AG04450 (cell line): ENCODE measurements around the gene NME2. TPM values are rescaled to one million over a fixed set of nuclear protein-coding genes. Genes with fewer than 3 reads are reported as not detected.
"Not testable (repeated sequence)": the region's sequence is repeated elsewhere in the genome, so short reads cannot be mapped to it uniquely, and the experiment has no call there.

Experiments
- CTCF ChIA-PET: fragments of 300-600, 350-600 bp; formaldehyde crosslinking; extraction: SDS; loops from one replicate; lab custom pipeline; 2022; ENCODE audit warnings: antibody characterized with exemption, inconsistent platforms; lab: Charles Lee
- POLR2A ChIA-PET: fragments of 350-600 bp; formaldehyde crosslinking; extraction: SDS; loops from one replicate; lab custom pipeline; 2021; ENCODE audit warnings: antibody characterized with exemption, inconsistent platforms; lab: Yijun Ruan, JAX
- DNase-seq: peaks from one replicate; pipeline ENCODE4 v3.0.0-alpha.2; 2011; ENCODE audit warnings: low read depth, low spot score
- H3K27ac ChIP-seq: one replicate; pipeline ENCODE4 v1.5.1; 2012; ENCODE audit warnings: low read depth, low read length, control low read depth
- H3K27me3 ChIP-seq: one replicate; pipeline ENCODE4 v1.6.0; 2012; ENCODE audit warnings: low read length; ENCODE audit not compliant: control insufficient read depth, insufficient read depth
- H3K4me3 ChIP-seq: 2 replicates; pipeline ENCODE4 v1.5.1; 2011; ENCODE audit warnings: mild to moderate bottlenecking, low read depth, low read length, control low read depth
- H3K9me3 ChIP-seq: 2 replicates; pipeline ENCODE4 v1.5.1; 2012; ENCODE audit warnings: low read length; ENCODE audit not compliant: control insufficient read depth, insufficient read depth
- polyA plus RNA-seq: library from polyadenylated mRNA; depleted of rRNA; stranded (reverse); fragments of >200 nt; gene quantifications from 2 replicates; pipeline ENCODE4 v1.2.3, GENCODE V29; 2011
- TF ChIP-seq, protein P1 (sequence below): IDR thresholded peaks from 2 replicates; pipeline ENCODE4 v1.5.1; 2011; ENCODE audit warnings: low read depth, low read length, control low read depth, inconsistent platforms

NME2 gene
- polyA plus RNA-seq, 1 experiment: 823 TPM

DNA sequence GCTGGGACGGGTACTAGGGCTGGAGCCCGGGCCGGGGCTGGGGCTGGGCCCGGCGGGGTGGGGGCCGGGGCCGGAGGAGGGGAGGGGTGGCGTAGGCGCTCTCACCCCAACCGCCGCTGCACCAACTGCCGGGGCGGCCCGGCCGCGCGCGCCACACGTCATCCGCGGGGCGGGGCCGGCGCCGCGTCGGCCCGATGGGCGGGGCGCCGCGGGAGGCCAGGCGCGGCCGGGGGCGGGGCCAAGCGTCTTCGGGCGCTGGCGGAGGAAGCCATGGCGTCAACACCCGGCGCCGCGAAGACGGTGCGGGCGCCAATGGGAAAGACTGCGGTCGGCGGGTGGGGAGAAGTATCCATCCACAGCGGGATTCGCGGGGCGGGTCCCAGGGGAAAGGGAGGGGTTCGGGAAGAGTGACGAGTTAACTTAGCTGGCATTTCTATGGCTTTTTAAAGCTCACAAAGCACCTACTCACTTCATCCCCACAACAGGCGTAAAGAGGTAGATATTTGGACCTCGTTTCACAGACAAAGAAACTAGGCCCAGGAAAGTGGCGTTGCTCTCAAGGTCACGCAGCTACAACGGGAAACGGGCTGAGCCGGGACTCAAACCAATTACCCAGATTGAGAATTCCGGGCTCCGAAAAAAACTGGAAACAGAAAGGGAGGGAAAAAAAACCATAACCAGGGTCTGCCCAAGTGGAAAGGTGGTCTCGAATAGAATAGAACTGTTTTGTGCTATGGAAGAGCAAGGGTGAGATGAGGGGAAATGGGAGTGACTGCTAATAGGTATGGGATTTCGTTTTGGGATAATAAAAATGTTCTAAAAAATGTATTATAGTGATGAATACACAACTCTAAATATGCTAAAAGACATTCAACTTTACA lies 45.2 kb upstream of the NME2 start, which contains the start of gene SPAG9:
SPAG9 (minus strand) TSS at position 130 of the 881 bp plus-strand sequence. CDS start 212 bp downstream, outside the sequence.
- peak; percentile 87 for DNase-seq
- H3K27ac ChIP-seq: peak within 1 kb of the TSS; percentile 98
- CTCF ChIA-PET: interaction anchor here (0.7 to 1.8 kb wide), 3 partner anchors 32 to 119 kb away, joined by 3 to 4 read pairs (median 4); partner anchors contain the start of gene NME1
- POLR2A ChIA-PET: interaction anchor here (0.6 to 1.5 kb wide), 4 partner anchors 32 to 64 kb away, joined by 4 to 10 read pairs (median 4); partner anchors contain the start of gene NME1
- H3K4me3 ChIP-seq: peak within 1 kb of the TSS; percentile 98
- TF ChIP-seq, protein P1, sequence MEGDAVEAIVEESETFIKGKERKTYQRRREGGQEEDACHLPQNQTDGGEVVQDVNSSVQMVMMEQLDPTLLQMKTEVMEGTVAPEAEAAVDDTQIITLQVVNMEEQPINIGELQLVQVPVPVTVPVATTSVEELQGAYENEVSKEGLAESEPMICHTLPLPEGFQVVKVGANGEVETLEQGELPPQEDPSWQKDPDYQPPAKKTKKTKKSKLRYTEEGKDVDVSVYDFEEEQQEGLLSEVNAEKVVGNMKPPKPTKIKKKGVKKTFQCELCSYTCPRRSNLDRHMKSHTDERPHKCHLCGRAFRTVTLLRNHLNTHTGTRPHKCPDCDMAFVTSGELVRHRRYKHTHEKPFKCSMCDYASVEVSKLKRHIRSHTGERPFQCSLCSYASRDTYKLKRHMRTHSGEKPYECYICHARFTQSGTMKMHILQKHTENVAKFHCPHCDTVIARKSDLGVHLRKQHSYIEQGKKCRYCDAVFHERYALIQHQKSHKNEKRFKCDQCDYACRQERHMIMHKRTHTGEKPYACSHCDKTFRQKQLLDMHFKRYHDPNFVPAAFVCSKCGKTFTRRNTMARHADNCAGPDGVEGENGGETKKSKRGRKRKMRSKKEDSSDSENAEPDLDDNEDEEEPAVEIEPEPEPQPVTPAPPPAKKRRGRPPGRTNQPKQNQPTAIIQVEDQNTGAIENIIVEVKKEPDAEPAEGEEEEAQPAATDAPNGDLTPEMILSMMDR: no peak
- no peaks in the 10 kb centered on the region for H3K27me3 ChIP-seq
- H3K9me3 ChIP-seq: no peaks in the 10 kb centered on the region; the same call in 1 of the 2 replicates

DNA sequence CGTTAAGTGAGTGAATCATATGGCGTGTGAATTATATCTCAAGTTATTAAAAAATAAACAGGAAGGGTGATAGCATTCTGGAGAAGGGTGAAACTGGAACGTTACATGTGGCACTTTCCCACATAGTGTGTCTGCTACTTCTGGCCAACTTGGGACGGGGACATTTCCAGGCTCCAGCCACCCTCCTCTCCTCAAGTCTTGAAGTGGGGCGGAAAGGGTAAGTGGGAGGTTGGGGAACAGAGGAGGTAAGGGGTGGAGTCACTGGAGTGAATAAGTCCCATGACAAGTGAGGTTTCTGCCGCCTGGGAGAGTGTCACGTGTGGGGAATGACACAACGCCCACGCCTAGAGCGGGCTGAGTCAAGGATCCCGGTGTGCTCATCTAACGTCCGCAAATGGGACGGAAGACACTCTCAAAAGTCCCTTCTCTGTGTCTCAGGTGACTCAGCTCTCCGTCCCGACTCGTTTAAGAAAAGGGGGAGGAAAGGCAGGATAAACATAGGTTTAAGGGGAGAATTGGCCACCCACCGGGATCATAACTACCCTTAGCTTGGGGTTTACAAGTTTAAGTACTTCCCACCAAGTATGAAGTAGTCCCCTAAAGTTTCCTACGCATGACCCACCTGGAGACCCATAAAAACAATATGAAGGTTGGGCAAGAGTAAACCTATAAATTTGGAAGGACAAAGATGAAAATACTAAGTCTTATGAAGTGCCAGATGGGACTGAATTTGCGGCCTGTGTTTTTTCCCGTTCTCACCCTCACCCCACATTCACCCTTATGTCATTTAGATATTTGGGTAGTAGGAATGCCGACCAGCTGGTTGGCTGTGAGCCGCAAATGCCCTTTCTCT lies 44.4 kb upstream of the NME2 start:
- POLR2A ChIA-PET: interaction anchor here (0.6 to 1.5 kb wide), 2 partner anchors 31 to 55 kb away, joined by 4 to 10 read pairs; partner anchors contain the start of gene NME1
- H3K9me3 ChIP-seq: no peaks in the 10 kb centered on the region; the same call in 1 of the 2 replicates
- no peaks in the 10 kb centered on the region for H3K27me3 ChIP-seq
- CTCF ChIA-PET: interaction anchor here (0.7 to 1.8 kb wide), 2 partner anchors 31 to 156 kb away, joined by 3 to 4 read pairs; partner anchors contain the start of gene NME1
- H3K27ac ChIP-seq: peak overlapping the region; percentile 98
- H3K4me3 ChIP-seq: peak overlapping the region; percentile 73
- DNase-seq: peak; percentile 47
- TF ChIP-seq, protein P1: no peak

DNA sequence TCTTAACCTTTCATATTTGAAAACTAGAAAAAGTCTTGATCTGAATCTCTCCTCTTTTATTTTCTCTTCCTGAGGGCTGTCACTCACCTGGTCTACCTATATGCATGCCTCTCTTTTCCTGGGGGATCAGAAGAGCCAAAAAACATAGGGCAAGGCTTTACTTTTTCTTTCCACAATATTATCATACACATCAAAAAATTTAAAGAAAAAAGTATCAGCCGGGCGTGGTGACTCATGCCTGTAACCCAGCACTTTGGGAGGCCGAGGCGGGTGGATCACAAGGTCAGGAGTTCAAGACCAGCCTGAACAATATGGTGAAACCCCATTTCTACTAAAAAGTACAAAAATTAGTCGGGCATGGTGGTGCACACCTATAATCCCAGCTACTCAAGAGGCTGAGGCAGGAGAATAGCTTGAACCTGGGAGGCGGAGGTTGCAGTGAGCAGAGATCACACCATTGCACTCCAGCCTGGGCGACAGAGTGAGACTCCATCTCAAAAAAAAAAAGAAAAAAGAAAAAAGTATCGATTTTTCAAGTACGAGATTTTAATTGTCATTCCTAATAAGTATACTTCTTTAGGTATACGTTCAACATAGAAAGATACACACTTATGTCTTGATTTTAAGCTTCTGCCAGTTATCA lies 43.6 kb upstream of the NME2 start:
- H3K27me3 ChIP-seq, DNase-seq, H3K4me3 ChIP-seq, POLR2A ChIA-PET, H3K9me3 ChIP-seq: not testable (repeated sequence)
- CTCF ChIA-PET: interaction anchor here (0.7 kb wide), 1 partner anchor 157 kb away, joined by 3 read pairs; no protein-coding TSS in a partner anchor
- H3K27ac ChIP-seq: peak overlapping the region; percentile 98

DNA sequence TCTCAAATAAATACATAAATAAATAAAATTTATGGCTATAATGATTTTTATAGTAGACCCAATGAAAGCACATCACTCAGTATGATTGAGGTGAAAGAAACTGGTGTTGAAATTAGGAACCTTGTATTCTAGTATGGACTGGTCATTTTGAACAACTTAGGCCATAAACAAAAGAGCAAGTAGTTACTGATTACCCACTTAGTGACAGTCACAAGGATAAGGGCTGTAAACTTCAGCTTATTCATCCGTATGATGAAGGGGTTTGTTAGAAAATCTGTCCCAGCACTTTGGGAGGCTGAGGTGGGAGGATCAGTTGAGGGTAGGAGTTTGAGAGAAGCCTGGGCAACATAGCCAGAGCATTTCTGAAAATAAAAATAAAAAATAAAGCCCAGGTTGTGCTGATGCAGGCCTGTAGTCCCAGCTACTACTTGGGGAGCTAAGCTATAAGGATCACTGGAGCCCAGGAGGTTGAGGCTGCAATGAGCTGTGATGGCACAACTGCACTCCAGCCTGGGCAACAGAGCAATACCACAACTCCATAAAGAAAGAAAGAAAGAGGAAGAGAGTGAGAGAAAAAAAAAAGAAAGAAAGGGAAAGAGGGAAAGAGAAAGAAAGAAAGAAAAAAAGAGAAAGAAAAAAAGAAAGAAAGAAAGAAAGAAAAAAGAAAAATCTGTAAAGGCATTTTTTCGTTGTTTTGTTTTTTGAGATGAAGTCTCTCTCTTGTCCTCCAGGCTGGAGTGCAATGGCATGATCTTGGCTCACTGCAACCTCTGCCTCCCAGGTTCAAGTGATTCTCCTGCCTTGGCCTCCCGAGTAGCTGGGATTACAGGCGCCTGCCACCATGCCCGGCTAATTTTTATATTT lies 41.3 kb upstream of the NME2 start:
- H3K27ac ChIP-seq: no peak overlapping the region
- ChIA-PET POLR2A (interaction anchor here (0.7 kb wide), 1 partner anchor 339 kb away, joined by 9 read pairs; no protein-coding TSS in a partner anchor), CTCF (no interaction called here)
- no peaks in the 10 kb centered on the region; the same call in 1 of the 2 replicates for H3K9me3 ChIP-seq
- TF ChIP-seq, protein P1: no peak
- H3K4me3 ChIP-seq: no peak overlapping the region
- no peaks in the 10 kb centered on the region for H3K27me3 ChIP-seq
- DNase-seq: no peak
